GM18502 (cell line): ENCODE measurements around the gene TRAM2.
"Not testable (repeated sequence)": the region's sequence is repeated elsewhere in the genome, so short reads cannot be mapped to it uniquely, and the experiment has no call there.

Source experiments
- ATAC-seq: cut with Tn5 transposase; IDR thresholded peaks from one replicate; pipeline ENCODE4 v1.9.1; 2021; ENCODE audit warnings: mild to moderate bottlenecking; ENCODE audit not compliant: unreplicated experiment, poor library complexity

TRAM2 gene

DNA sequence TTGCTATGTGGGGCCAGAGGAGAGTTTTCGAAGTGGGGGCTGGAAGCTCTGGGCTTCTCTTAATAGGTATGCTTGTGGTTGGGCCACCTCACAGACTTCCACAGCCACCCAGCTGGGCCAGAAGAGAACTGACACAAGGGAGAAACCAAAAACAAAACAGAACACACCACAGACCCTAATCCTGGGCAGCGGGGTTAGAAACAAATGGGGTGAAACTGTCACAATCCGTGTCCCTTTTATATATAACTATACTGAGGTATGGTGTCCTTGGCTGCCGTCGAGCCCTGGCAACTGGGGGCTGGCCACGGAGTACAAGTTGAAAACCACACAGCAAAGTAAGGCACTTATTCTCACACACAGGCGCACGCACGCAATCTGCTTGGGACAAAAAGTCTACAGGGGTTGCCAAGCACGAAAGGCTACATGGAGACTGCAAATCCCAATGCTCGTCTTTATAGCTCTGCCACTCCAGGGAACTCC is 78.3 kb downstream of the TRAM2 start:
- peak; percentile 40 for ATAC-seq

- ATAC-seq, result peak; percentile 90
Measured at GRCh38 chr6:52497652-52498408, 79.0 kb downstream of the TRAM2 start.

- no peak for ATAC-seq
Measured at GRCh38 chr6:52496631-52497030, 80.2 kb downstream of the TRAM2 start.

DNA sequence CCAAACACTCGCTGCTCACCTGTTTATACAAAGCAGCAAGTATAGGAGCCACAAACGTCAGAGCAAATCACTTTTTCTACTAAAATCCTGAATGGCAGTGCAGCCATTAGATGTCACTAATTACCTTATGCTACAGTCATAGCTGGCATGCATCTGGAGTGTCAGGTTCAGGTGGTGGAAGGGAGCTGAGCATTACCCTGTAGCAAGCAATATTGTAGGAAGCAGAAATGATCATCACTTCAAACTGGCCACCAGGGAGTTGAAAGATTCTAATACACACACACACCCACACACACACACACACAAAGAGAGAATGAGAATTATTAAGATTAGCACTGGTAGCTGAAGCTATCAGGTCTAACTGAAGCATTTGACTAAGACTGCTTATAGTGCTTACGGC is 80.9 kb downstream of the TRAM2 start:
- ATAC-seq, result no peak

DNA sequence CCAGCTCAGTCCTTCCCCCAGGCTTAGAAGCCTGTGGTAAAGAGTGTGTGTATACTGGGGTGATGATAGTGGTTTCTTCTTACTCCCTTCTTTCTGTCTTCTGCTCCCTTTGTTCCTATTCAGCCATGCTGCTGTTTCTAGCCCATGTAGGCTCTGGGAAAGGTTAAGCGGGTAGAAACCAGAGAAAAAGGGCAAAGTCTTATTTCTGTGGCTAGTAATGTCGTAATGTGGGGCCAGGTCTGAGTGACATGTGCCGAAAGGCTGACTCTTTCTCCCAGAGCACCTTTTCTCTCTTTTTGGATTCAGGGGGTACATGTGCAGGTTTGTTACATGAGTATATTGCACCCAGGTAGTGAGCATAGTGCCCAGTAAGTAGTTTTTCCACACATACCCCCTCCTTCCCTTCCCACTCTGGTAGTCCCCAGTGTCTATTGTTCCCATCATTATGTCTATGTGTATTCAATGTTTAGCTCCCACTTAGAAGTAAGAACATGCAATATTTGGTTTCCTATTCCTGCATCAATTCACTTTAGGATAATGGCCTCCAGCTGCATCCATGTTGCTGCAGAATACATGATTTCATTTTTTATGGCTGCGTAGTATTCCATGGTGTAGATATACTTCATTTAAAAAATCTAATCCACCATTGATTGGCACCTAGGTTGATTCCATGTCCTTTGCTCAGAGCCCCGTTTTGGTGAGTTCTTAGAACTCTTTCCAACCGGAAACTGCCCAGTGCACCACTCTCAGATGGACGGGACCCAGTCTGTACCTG is 82.4 kb downstream of the TRAM2 start:
- ATAC-seq, result no peak

GRCh38 chr6:52493669-52494068 is 83.2 kb downstream of the TRAM2 start:
- no peak for ATAC-seq

GRCh38 chr6:52491203-52492069 is 85.4 kb downstream of the TRAM2 start:
- peak; percentile 74 for ATAC-seq

GRCh38 chr6:52489881-52490280 is 87.0 kb downstream of the TRAM2 start:
- ATAC-seq, result no peak

GRCh38 chr6:52483671-52484003 is 93.2 kb downstream of the TRAM2 start:
- no peak for ATAC-seq

DNA sequence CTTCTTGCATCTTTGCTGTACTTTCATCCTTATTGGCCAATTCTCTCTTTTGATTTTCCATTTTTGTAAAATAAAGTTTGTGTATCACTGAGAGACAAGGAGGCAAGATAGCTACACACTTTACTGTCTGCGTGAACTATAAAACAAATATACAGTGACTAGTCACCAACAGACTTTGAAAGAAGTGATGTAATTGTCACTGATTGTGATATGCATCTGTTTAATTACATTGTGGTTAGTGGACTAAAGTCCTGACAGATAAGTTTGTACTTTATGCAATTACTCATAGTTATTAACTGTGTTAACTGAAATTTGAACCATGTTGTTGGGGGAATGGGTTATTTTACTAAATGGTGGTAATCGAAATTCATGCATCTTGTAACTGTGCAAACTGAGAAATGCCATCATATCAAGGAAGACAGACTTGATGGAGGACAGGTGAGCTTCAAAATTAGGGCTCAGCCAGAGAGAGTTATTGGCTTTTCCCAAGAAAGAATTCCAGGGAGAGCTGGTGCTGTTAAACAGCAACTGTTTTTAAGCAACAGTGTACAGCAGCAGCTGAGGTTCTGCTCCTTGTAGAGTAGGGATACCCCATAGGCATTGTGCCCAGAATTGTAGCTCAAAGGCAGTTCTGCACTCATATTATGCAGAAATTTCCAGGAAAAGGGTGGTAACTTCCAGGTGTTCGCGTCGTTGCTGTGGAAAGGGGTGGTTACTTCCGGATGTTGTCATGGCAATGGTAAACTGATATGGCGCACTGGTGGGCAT is 93.8 kb downstream of the TRAM2 start:
- ATAC-seq, result no peak

DNA sequence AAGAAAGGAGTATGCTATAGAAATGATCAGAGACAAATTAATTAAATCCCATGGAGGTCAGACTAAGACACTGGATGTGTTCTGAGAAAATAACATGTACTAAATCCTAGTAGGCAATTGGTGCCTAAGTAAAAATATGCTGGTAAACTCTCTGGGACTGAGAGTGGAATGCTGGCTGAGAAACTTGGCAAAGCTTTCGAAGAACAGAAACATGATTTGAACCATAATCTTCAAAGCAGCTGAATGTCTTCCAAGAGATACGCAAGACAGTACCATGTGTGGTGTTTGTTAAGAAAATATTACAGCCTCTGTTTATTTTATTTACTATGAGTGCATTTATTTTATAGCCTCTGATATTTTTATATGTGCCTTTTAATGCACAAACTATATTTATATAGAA is 101.6 kb downstream of the TRAM2 start:
- no peak for ATAC-seq

DNA sequence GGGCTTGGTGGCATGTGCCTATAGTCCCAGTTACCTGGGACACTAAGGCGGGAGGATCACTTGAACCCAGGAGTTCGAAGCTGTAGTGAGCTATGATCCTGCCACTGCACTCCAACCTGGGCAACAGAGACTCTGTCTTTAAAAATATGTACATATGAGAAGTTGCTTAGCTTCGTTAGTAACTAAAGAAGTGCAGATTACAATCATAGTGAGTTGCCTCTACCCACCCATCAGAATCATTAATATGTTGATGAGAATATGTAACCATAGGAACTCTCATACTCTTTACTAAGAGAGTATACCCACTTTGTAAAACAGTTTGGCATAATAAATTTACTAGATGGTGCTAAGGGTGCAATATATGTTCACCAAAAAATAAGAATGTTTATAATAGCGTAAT is 102.7 kb downstream of the TRAM2 start:
- no peak for ATAC-seq

DNA sequence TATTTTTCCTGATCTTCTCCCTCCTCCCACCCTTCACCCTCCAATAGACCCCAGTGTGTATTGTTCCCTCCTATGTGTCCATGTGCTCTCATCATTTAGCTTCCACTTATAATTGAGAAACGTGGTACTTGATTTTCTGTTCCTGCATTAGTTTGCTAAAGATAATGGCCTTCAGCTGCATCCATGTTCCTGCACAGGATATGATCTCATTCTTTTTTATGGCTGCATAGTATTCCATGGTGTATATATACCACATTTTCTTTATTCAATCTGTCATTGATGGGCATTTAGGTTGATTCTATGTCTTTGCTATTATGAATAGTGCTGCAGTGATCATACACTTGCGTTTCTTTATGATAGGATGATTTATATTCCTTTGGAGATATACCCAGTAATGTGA is 115.7 kb downstream of the TRAM2 start:
- not testable (repeated sequence) for ATAC-seq

DNA sequence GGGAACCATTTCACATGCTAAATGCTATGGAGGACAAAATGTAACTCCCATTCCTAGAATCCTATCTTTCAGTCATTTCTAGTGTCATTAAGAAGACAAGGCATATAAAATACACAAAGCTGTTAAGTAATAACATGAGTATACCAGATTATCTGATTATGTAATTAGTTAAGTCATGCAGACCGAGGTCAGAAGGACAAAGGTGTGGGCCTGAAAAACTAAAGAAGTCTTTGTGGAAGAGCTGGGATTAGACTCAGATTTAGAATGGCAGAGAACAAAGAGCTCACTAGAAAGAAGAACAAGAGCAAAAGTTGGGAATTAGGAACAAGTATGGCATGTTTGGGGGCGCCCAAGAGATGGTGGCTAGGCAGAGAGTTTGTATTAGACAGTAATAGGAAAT is 119.8 kb downstream of the TRAM2 start:
- no peak for ATAC-seq

- ATAC-seq, result no peak
Measured at GRCh38 chr6:52454556-52454955, 122.3 kb downstream of the TRAM2 start.
